ENCODE data around the gene PPP1R9B.

Gene PPP1R9B

GRCh38 chr17:50108556-50108955 lies 41.9 kb downstream of the PPP1R9B start:
- DNase-seq (ENCODE audit: low read depth) = no peak
- no peak for TF ChIP-seq CTCF (IDR thresholded peaks at IDR 0.05; ENCODE audit: insufficient read depth, low read depth, low read length, missing control alignments)
- no peak overlapping the region for H3K4me3 ChIP-seq (ENCODE audit: low read length)

- TF ChIP-seq CTCF (IDR thresholded peaks at IDR 0.05; ENCODE audit: insufficient read depth, low read depth, low read length, missing control alignments) = no peak
- peak; percentile 94 for DNase-seq (ENCODE audit: low read depth)
- no peak overlapping the region for H3K4me3 ChIP-seq (ENCODE audit: low read length)
These were observed 42.6 kb downstream of the PPP1R9B start for GRCh38 chr17:50107790-50108414.

GRCh38 chr17:50106393-50107131 lies 43.9 kb downstream of the PPP1R9B start:
- no peak for TF ChIP-seq CTCF (IDR thresholded peaks at IDR 0.05; ENCODE audit: insufficient read depth, low read depth, low read length, missing control alignments)
- H3K4me3 ChIP-seq (ENCODE audit: low read length) = no peak overlapping the region
- DNase-seq (ENCODE audit: low read depth) = no peak

- TF ChIP-seq CTCF (IDR thresholded peaks at IDR 0.05; ENCODE audit: insufficient read depth, low read depth, low read length, missing control alignments) = no peak
- H3K4me3 ChIP-seq (ENCODE audit: low read length) = no peak overlapping the region
- DNase-seq (ENCODE audit: low read depth) = no peak
These were observed 44.7 kb downstream of the PPP1R9B start for GRCh38 chr17:50105811-50106210.

GRCh38 chr17:50103941-50104340 lies 46.5 kb downstream of the PPP1R9B start:
- no peak overlapping the region for H3K4me3 ChIP-seq (ENCODE audit: low read length)
- no peak for TF ChIP-seq CTCF (IDR thresholded peaks at IDR 0.05; ENCODE audit: insufficient read depth, low read depth, low read length, missing control alignments)

GRCh38 chr17:50103252-50103651 lies 47.2 kb downstream of the PPP1R9B start:
- DNase-seq (ENCODE audit: low read depth) = no peak
- no peak overlapping the region for H3K4me3 ChIP-seq (ENCODE audit: low read length)
- no peak for TF ChIP-seq CTCF (IDR thresholded peaks at IDR 0.05; ENCODE audit: insufficient read depth, low read depth, low read length, missing control alignments)

More at GRCh38 chr17:50103941-50104340, 46.5 kb downstream of the PPP1R9B start:
- DNase-seq (ENCODE audit: low read depth) = no peak

All from epithelial cell of esophagus (primary cell).